CD4-positive, alpha-beta T cell treated with Interleukin-15 for 1 hour (primary cell): ENCODE measurements around the gene SLF2.

Experiments used
- DNase-seq: peaks from one replicate; pipeline ENCODE4 v3.0.0-alpha.2; 2020

SLF2 gene

GRCh38 chr10:100983868-100984671 lies 71.3 kb downstream of the SLF2 start:
- no peak for DNase-seq

GRCh38 chr10:100984672-100985177 lies 72.0 kb downstream of the SLF2 start:
- DNase-seq: no peak

DNA sequence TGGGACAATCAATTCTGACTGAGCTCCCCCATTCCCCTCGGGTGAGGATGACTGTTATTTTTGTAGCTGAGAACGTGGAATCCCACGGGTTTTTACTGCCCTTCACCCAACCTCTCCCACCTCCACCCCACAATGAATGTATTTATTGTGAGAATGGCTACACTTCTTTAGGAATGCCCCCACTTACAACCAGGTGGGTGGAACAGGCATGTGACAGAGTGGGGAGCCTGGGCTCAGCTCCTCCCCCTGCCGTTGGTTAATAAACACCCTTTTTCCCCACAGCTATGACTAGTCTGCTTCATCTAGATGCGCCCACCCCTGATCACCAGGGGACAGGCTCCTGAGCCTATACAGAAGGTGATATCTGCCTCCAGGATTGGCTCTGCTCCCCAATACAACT lies 72.6 kb downstream of the SLF2 start:
- DNase-seq: no peak

DNA sequence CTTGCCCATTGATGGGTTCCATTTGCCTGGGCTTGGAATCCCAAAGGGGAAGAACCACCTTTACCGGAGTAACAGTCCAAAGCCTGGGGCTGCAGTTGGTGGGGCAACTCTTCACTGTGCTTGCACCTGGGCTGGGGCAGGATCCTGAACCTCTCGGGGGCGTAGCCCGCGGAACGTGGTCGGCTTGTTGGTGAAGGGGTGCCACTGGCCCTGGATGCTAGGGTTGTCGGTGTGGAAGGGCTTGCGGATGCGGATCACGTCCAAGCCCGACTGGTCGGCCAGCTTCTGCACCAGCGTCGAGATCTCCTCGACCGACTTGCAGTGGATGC lies 73.8 kb downstream of the SLF2 start:
- DNase-seq: no peak

DNA sequence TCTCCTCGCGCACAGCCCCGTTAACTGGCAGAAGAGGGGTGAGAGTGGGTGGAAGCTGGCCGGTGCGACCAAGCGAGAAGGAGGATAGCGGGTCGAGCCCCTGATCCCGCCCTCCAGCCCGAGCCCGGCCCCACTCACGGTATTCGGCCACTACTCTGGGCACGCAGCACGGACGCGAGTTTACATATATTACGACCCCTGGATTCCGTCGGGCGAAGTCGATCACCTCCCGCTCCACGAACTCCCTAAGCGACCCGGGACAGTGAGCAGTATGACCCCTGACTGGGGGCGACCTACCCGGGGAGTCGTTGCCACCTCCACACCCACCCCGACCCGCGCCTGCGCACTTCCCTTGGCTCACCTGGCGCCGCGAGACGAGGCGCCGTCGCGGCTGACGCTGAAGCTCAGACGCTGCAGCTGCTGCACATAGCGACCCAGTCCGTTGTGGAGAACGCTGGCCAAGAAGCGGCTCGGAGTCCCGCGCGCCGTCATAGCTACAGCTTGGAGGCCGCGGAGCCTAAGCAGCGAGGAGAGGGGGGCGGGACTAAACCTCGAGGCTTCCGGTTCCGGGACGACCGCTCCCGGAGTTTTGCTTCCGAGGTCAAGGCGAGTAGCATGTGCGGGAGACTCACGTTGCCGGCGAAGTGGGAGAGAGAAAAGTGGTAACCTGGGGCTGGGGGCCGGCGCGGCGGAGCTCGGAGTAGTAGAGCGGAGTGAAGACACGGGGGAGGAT lies 74.4 kb downstream of the SLF2 start, which contains the start of the genes MRPL43 and TWNK:
TSS of gene MRPL43 (minus strand) at position 546 of the 733 bp plus-strand sequence. CDS start at position 492, 54 bp downstream.
TSS of gene TWNK (plus strand) at position 592 of the 733 bp plus-strand sequence. CDS start 668 bp downstream, outside the sequence.
- DNase-seq: peak; percentile 80

GRCh38 chr10:100987685-100988049 lies 74.9 kb downstream of the SLF2 start:
- no peak for DNase-seq

GRCh38 chr10:100988166-100988565 lies 75.4 kb downstream of the SLF2 start:
- DNase-seq: no peak

DNA sequence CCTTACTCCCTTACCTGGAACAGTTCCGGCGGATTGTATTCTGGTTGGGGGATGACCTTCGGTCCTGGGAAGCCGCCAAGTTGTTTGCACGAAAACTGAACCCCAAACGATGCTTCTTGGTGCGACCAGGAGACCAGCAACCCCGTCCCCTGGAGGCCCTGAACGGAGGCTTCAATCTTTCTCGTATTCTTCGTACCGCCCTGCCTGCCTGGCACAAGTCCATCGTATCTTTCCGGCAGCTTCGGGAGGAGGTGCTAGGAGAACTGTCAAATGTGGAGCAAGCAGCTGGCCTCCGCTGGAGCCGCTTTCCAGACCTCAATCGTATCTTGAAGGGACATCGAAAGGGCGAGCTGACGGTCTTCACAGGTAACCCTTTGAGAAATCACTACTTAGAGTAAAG lies 76.3 kb downstream of the SLF2 start:
- no peak for DNase-seq

- no peak for DNase-seq
These were observed 81.4 kb downstream of the SLF2 start for GRCh38 chr10:100993986-100994708.

- DNase-seq: no peak
These were observed 82.4 kb downstream of the SLF2 start for GRCh38 chr10:100995181-100995580.

GRCh38 chr10:100996678-100997359 lies 84.1 kb downstream of the SLF2 start:
- no peak for DNase-seq

- peak; percentile 58 for DNase-seq
These were observed 84.8 kb downstream of the SLF2 start for GRCh38 chr10:100997360-100998182.

GRCh38 chr10:100998183-100998990 lies 85.6 kb downstream of the SLF2 start:
- peak; percentile 63 for DNase-seq

GRCh38 chr10:100998991-100999741 lies 86.4 kb downstream of the SLF2 start:
- DNase-seq: peak; percentile 76

DNA sequence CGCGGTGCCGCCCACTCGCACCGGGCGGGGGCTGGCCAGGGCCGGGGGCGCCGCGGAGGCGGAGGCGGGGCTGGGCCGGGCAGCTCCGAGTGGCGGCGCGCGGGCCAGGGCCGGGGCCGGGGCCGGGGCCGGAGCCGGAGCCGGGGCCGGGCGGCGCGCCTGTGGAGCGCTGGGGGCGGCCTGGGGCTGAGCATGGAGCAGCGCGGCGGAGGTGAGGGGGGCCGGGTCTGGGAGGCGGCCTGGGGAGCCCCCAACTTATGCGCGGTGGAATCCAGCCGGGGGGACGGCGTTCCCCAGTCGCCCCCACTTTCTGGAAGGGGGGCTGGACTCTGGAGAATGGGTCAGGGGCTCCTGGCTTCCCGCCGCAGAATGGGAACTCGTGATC lies 87.0 kb downstream of the SLF2 start, which contains the start of gene LZTS2:
TSS of gene LZTS2 (plus strand) at position 67 of the 385 bp plus-strand sequence. CDS start 2,731 bp downstream, outside the sequence.
- DNase-seq: no peak

DNA sequence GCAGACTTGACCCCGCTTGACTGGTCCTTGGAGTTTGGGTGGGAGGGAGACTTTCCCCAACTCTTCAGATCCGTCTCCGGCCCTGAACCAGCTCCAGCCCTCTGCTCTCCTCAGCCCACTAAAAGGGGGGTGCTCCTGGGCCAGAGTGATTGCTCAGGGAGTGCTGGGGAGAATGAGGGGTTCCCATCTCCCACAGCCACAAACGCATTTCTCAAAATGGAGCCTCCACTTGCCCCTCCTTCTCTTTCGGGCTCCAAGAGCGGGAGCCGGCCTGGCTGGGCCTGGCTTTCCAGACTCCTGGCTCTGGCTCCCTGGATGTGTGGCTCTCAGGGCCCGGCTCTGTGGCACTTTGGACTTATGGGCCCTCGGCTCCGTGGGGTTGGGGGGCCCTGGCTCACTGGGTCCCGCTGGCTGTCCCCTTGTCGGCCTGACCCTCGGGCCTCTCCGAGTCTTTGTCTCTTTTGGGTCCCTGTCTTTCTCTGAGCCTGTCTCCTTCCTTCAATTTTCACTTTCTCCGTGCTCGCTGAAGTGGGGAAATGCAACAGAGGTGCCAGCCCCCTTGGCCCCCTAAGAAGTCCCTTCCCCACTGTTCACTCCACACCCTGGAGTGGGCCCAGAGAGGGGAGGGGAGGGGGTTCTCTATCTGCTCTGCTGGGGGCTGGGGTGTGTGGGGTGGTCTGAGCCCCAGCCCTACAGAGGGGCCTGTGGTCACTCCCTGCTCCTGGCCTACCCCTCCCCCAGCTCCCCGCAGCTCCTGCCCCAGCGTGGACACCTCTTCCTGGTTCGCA lies 87.6 kb downstream of the SLF2 start:
- DNase-seq: no peak

GRCh38 chr10:101000915-101001658 lies 88.3 kb downstream of the SLF2 start:
- no peak for DNase-seq

GRCh38 chr10:101001659-101002035 lies 88.9 kb downstream of the SLF2 start:
- DNase-seq: no peak
